ENCODE results near the gene C1orf21. TPM values are rescaled to one million over a fixed set of nuclear protein-coding genes. Genes with fewer than 3 reads are reported as not detected.

The C1orf21 gene
- total RNA-seq, 1 donor = 1.7 TPM

DNA sequence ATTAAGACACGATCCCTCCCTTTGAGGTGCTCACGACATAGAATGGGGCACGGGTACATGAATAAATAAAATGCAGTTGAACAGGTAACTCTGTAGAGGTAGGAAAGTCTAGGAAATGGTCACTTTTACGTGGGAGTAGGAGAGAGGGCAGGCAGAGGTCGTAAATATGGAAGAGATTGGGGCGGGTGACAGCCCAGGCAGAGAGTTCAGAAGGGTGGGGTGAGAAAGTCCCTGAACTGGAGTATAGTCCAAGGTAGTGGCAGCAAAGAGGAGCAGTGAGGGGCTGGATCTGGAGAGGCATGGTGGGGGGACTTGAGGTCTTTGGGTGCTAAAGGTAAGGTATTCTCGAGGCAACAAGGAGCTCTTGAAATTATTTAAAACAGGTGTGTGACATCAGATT is 147.9 kb downstream of the C1orf21 start:
- Histone ChIP-seq H3K4me3 (ENCODE audit: low read length) (no peak overlapping the region), H3K9me3 (ENCODE audit: low read depth, low read length) (peaks cover 7% of the 10 kb centered on the region), H3K27me3 (ENCODE audit: insufficient read depth, low read length) (no peaks in the 10 kb centered on the region), H3K4me1 (ENCODE audit: insufficient read depth, low read length) (peaks cover 16% of the 10 kb centered on the region)

DNA sequence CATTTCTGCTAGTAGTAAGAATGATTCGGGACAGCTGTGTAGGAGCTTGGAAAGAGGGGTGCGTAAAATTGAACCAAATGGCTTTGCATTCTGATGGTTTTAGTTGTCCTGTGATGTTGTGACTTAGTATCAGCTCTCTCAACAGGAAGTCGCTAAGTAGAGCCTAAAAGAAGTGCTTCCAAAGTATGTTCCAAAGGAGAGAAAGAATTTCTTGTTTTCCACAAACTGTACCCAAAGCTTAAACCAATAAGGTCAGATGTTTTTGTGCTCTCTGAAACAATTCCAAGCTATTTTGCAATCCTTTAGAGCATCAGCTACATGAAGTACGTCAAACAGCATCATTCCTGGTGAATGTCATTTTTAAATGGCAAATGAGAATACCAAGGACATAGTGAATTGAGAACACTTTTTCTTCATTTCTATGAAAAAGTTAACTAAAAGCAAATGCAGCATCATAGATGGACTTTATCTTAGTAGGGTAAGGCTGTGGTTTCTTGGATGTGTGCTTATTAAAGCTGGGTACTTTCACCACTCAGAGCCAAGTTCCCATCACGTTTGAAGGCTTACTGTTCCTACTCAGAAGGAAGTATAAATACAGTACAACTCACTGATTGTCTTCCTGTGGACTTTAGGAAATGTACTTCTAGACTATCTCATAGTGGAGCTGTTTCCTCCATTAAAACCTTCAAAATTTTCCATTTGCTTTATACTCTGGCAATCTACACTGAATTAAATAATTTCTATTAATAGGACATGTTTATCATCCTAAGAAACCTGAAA is 148.6 kb downstream of the C1orf21 start:
- Histone ChIP-seq H3K4me3 (ENCODE audit: low read length) (no peak overlapping the region), H3K27me3 (ENCODE audit: insufficient read depth, low read length) (no peaks in the 10 kb centered on the region), H3K9me3 (ENCODE audit: low read depth, low read length) (peaks cover 7% of the 10 kb centered on the region), H3K4me1 (ENCODE audit: insufficient read depth, low read length) (peaks cover 16% of the 10 kb centered on the region)

DNA sequence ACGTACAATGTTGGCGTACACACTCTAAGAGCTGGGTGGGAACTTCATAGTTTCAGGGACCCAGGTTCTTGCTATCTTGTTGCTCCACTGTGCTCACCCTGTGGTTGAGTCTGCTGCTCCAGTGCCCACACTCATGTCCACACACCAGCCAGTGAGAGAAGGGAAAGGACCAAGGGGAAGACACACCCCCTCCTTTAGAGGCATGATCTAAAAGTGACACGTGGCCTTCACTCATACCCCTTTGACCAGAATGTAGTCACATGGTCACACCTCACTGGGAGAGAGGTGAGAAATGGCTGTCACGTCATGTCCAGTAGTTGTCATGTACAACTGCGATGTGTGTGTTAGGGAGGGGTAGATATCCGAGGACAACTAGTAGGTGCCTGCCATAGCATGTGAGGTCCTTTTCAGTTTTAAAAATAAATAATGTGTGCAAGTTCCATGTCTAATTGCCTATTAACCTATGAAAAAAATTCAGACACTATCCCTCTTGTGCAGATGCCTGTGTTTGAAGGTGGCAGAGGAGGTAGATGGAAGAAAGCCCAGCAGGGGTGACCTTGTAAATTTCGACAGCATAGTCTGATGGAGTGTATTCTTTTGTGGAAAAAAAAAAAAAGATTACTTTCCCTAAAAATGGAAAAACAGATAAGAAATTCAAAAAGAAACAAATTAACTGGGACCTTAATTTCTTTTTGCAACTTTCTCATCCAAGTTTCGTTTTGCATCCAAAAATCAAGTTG is 149.6 kb downstream of the C1orf21 start:
- no peak overlapping the region for H3K4me3 ChIP-seq (ENCODE audit: low read length)
- peaks cover 16% of the 10 kb centered on the region for H3K4me1 ChIP-seq (ENCODE audit: insufficient read depth, low read length)
- H3K27me3 ChIP-seq (ENCODE audit: insufficient read depth, low read length) = no peaks in the 10 kb centered on the region

DNA sequence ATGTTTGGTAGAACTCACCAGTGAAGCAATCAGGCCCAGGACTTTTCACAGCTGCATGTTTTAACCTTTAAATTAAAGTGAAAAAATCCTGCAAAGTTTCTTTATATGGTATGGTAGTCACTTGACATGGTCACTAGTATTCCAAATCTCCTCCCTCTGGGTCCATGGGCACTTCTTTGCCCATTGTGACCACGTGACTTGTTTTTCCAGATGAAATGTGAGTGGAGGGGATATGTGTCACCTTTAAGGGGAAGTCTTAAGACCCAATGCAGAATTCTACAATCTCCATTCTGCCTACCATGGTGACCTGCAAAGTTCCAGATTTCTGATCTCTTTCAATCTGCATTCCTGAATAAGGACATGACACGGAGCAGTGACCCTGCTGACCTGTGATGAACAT is 152.8 kb downstream of the C1orf21 start:
- H3K27me3 ChIP-seq (ENCODE audit: insufficient read depth, low read length) = no peaks in the 10 kb centered on the region
- no peak overlapping the region for H3K4me3 ChIP-seq (ENCODE audit: low read length)
- no peaks in the 10 kb centered on the region for H3K4me1 ChIP-seq (ENCODE audit: insufficient read depth, low read length)
- H3K9me3 ChIP-seq (ENCODE audit: low read depth, low read length) = peaks cover 7% of the 10 kb centered on the region

More for the DNA sequence above, 149.6 kb downstream of the C1orf21 start:
- H3K9me3 ChIP-seq (ENCODE audit: low read depth, low read length) = peaks cover 7% of the 10 kb centered on the region

GRCh38 chr1:184541537-184542152 is 154.8 kb downstream of the C1orf21 start:
- Histone ChIP-seq H3K9me3 (ENCODE audit: low read depth, low read length) (peaks cover 7% of the 10 kb centered on the region), H3K4me3 (ENCODE audit: low read length) (no peak overlapping the region), H3K4me1 (ENCODE audit: insufficient read depth, low read length) (no peaks in the 10 kb centered on the region), H3K27me3 (ENCODE audit: insufficient read depth, low read length) (no peaks in the 10 kb centered on the region)

DNA sequence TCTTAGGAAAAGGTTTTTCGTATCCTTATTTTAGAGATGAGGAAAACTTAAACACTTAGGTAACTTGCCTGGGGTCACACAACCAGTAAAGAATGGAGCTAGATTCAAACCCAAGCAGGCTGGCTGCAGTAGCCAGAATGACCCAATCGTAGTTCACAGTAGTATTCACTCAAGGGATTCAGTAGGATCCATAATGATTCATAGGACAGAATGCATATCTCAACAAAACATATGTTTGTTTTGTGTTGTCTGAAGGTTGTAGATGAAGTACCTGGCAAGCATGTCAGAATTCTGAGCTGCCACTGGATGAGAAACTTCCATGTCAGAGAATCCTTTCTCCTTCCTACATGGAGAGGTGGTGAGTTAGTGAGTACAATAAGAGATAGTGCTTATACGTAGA is 155.5 kb downstream of the C1orf21 start:
- Histone ChIP-seq H3K9me3 (ENCODE audit: low read depth, low read length) (peaks cover 7% of the 10 kb centered on the region), H3K27me3 (ENCODE audit: insufficient read depth, low read length) (no peaks in the 10 kb centered on the region), H3K4me3 (ENCODE audit: low read length) (no peak overlapping the region), H3K4me1 (ENCODE audit: insufficient read depth, low read length) (no peaks in the 10 kb centered on the region)

DNA sequence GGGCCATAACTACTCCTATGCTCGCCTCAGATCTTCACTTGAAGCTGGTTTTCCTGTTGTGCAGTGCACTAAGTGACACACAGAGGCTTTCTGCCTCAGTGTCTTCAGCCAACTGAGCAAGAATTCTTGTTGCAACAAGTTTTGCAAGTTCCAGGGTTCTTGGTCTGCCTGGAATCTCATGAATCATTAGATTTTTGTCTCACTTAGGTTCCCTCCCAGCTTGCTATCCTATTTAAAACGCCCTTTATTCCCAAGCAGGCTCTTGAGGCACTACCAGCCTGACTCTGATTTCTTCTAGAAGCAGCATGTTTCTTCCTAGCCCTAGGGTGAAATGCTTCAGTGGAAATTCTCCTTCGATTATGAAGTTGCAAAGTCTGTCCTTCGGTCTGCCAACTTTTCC is 158.8 kb downstream of the C1orf21 start:
- H3K4me3 ChIP-seq (ENCODE audit: low read length) = no peak overlapping the region
- H3K27me3 ChIP-seq (ENCODE audit: insufficient read depth, low read length) = no peaks in the 10 kb centered on the region
- no peaks in the 10 kb centered on the region for H3K4me1 ChIP-seq (ENCODE audit: insufficient read depth, low read length)
- H3K9me3 ChIP-seq (ENCODE audit: low read depth, low read length) = no peaks in the 10 kb centered on the region

DNA sequence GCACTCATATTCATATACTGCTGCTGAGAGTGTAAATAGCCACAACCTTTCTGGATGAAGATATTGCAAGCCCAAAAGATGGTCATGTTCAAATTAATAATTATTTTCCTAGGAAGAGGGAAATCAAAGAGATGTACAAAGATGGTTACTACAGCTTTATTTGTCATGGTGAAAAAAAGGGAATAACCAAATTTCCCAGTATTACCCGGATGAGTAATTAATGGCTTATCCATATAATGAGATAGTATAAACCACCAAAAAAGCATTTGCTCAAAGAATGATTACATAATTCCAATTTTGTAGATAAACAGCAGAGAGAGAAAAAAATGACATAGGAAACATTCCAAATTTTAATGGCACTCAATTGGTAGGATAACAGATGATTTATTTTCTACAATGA is 165.6 kb downstream of the C1orf21 start:
- Histone ChIP-seq H3K4me3 (ENCODE audit: low read length) (no peak overlapping the region), H3K4me1 (ENCODE audit: insufficient read depth, low read length) (no peaks in the 10 kb centered on the region), H3K27me3 (ENCODE audit: insufficient read depth, low read length) (no peaks in the 10 kb centered on the region), H3K9me3 (ENCODE audit: low read depth, low read length) (no peaks in the 10 kb centered on the region)

GRCh38 chr1:184553845-184554244 is 167.0 kb downstream of the C1orf21 start:
- Histone ChIP-seq H3K9me3 (ENCODE audit: low read depth, low read length) (no peaks in the 10 kb centered on the region), H3K27me3 (ENCODE audit: insufficient read depth, low read length) (no peaks in the 10 kb centered on the region), H3K4me3 (ENCODE audit: low read length) (no peak overlapping the region), H3K4me1 (ENCODE audit: insufficient read depth, low read length) (no peaks in the 10 kb centered on the region)

- Histone ChIP-seq H3K4me1 (ENCODE audit: insufficient read depth, low read length) (no peaks in the 10 kb centered on the region), H3K27me3 (ENCODE audit: insufficient read depth, low read length) (no peaks in the 10 kb centered on the region), H3K4me3 (ENCODE audit: low read length) (no peak overlapping the region), H3K9me3 (ENCODE audit: low read depth, low read length) (no peaks in the 10 kb centered on the region)
These were observed 169.1 kb downstream of the C1orf21 start for GRCh38 chr1:184555665-184556641.

DNA sequence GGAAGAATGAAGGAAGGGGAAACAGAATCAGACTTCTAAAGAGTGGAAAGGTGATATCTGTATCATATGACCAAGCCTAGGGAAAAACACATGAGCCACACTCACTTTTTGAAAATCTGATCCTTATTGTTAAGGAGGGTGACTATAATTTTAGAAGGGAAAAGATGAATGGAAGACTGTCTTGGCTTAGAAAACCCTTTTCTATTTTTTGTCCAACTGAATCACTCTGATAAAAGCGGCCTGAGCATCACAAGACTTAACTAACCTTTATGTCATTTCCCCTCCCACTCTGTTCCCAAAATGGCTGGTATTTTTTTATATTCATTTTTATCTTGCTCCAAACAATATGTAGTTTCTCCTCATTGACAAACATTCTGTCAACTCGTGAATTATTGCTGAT is 169.8 kb downstream of the C1orf21 start:
- no peaks in the 10 kb centered on the region for H3K4me1 ChIP-seq (ENCODE audit: insufficient read depth, low read length)
- no peak overlapping the region for H3K4me3 ChIP-seq (ENCODE audit: low read length)
- no peaks in the 10 kb centered on the region for H3K27me3 ChIP-seq (ENCODE audit: insufficient read depth, low read length)
- no peaks in the 10 kb centered on the region for H3K9me3 ChIP-seq (ENCODE audit: low read depth, low read length)

- Histone ChIP-seq H3K4me1 (ENCODE audit: insufficient read depth, low read length) (no peaks in the 10 kb centered on the region), H3K9me3 (ENCODE audit: low read depth, low read length) (no peaks in the 10 kb centered on the region), H3K27me3 (ENCODE audit: insufficient read depth, low read length) (no peaks in the 10 kb centered on the region), H3K4me3 (ENCODE audit: low read length) (no peak overlapping the region)
These were observed 170.9 kb downstream of the C1orf21 start for GRCh38 chr1:184557423-184558347.

- Histone ChIP-seq H3K4me3 (ENCODE audit: low read length) (no peak overlapping the region), H3K9me3 (ENCODE audit: low read depth, low read length) (no peaks in the 10 kb centered on the region), H3K4me1 (ENCODE audit: insufficient read depth, low read length) (no peaks in the 10 kb centered on the region), H3K27me3 (ENCODE audit: insufficient read depth, low read length) (no peaks in the 10 kb centered on the region)
These were observed 171.9 kb downstream of the C1orf21 start for GRCh38 chr1:184558691-184559090.
